ENCODE results near the gene ZNF263. TPM values are rescaled to one million over a fixed set of nuclear protein-coding genes. Genes with fewer than 3 reads are reported as not detected.

ZNF263 gene
- total and polyA plus RNA-seq, 2 of the 13 experiments (the other 11 are each of a cell fraction or from before 2014, with no cell fraction given), result 10.2 to 41.2 TPM

- TF ChIP-seq ZIK1 (CRISPR knock-in tag; IDR thresholded peaks at IDR 0.05; ENCODE audit: borderline replicate concordance, low read depth) (peak; percentile 92), RXRA (CRISPR knock-in tag; IDR thresholded peaks at IDR 0.05) (no peak), ZFYVE20 (CRISPR knock-in tag; IDR thresholded peaks at IDR 0.05; ENCODE audit: borderline replicate concordance, low read depth) (no peak), ZNF816 (CRISPR knock-in tag; IDR thresholded peaks at IDR 0.05; ENCODE audit: borderline replicate concordance) (0 out of 2 replicates have a peak, but pooled peaks have one; percentile 67), NFE2L1 (CRISPR knock-in tag; IDR thresholded peaks at IDR 0.05; ENCODE audit: borderline replicate concordance) (no peak), KLF11 (CRISPR knock-in tag; IDR thresholded peaks at IDR 0.05) (peak; percentile 80), RFX3 (CRISPR knock-in tag; IDR thresholded peaks at IDR 0.05) (no peak), GFI1 (CRISPR knock-in tag; IDR thresholded peaks at IDR 0.05; ENCODE audit: borderline replicate concordance) (peak; percentile 31; the same call in 1 of the 2 replicates), DZIP1 (CRISPR knock-in tag; IDR thresholded peaks at IDR 0.05) (no peak; the same call in 1 of the 2 replicates), HNRNPLL (IDR thresholded peaks at IDR 0.05; ENCODE audit: low read depth, low read length, poor library complexity, severe bottlenecking) (peak; percentile 82), SPEN (CRISPR knock-in tag; IDR thresholded peaks at IDR 0.05; ENCODE audit: low read depth) (peak; percentile 89), ZNF224 (CRISPR knock-in tag; IDR thresholded peaks at IDR 0.05) (no peak), ZNF253 (CRISPR knock-in tag; IDR thresholded peaks at IDR 0.05; ENCODE audit: borderline replicate concordance) (no peak)
- TF ChIP-seq, protein P1, sequence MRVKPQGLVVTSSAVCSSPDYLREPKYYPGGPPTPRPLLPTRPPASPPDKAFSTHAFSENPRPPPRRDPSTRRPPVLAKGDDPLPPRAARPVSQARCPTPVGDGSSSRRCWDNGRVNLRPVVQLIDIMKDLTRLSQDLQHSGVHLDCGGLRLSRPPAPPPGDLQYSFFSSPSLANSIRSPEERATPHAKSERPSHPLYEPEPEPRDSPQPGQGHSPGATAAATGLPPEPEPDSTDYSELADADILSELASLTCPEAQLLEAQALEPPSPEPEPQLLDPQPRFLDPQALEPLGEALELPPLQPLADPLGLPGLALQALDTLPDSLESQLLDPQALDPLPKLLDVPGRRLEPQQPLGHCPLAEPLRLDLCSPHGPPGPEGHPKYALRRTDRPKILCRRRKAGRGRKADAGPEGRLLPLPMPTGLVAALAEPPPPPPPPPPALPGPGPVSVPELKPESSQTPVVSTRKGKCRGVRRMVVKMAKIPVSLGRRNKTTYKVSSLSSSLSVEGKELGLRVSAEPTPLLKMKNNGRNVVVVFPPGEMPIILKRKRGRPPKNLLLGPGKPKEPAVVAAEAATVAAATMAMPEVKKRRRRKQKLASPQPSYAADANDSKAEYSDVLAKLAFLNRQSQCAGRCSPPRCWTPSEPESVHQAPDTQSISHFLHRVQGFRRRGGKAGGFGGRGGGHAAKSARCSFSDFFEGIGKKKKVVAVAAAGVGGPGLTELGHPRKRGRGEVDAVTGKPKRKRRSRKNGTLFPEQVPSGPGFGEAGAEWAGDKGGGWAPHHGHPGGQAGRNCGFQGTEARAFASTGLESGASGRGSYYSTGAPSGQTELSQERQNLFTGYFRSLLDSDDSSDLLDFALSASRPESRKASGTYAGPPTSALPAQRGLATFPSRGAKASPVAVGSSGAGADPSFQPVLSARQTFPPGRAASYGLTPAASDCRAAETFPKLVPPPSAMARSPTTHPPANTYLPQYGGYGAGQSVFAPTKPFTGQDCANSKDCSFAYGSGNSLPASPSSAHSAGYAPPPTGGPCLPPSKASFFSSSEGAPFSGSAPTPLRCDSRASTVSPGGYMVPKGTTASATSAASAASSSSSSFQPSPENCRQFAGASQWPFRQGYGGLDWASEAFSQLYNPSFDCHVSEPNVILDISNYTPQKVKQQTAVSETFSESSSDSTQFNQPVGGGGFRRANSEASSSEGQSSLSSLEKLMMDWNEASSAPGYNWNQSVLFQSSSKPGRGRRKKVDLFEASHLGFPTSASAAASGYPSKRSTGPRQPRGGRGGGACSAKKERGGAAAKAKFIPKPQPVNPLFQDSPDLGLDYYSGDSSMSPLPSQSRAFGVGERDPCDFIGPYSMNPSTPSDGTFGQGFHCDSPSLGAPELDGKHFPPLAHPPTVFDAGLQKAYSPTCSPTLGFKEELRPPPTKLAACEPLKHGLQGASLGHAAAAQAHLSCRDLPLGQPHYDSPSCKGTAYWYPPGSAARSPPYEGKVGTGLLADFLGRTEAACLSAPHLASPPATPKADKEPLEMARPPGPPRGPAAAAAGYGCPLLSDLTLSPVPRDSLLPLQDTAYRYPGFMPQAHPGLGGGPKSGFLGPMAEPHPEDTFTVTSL (CRISPR knock-in tag; IDR thresholded peaks at IDR 0.05; ENCODE audit: borderline replicate concordance), result no peak
- TF ChIP-seq, protein P2, sequence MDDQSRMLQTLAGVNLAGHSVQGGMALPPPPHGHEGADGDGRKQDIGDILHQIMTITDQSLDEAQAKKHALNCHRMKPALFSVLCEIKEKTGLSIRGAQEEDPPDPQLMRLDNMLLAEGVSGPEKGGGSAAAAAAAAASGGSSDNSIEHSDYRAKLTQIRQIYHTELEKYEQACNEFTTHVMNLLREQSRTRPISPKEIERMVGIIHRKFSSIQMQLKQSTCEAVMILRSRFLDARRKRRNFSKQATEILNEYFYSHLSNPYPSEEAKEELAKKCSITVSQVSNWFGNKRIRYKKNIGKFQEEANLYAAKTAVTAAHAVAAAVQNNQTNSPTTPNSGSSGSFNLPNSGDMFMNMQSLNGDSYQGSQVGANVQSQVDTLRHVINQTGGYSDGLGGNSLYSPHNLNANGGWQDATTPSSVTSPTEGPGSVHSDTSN (CRISPR knock-in tag; IDR thresholded peaks at IDR 0.05; ENCODE audit: borderline replicate concordance), result peak; percentile 95; the same call in 1 of the 2 replicates
These were observed 18.9 kb upstream of the ZNF263 start (continued) for GRCh38 chr16:3264137-3265036.

All from HepG2 (cell line).